Hepatocyte (in vitro differentiated cells): ENCODE measurements around the gene SLAMF9. TPM values are rescaled to one million over a fixed set of nuclear protein-coding genes. Genes with fewer than 3 reads are reported as not detected.

Experiments
- DNase-seq: peaks from one replicate; pipeline ENCODE4 v3.0.0-alpha.2; 2016; ENCODE audit warnings: low spot score
- H2AFZ ChIP-seq: fragments of 200-600 bp; sonication (generic); 2 replicates; pipeline ENCODE4 v1.6.0; 2016; ENCODE audit warnings: antibody characterized with exemption, mild to moderate bottlenecking
- H3K27ac ChIP-seq: fragments of 200-600 bp; sonication (generic); 2 replicates; pipeline ENCODE4 v1.5.1; 2016; ENCODE audit warnings: mild to moderate bottlenecking
- H3K27me3 ChIP-seq: fragments of 200-600 bp; sonication (generic); 2 replicates; pipeline ENCODE4 v1.6.1; 2016
- H3K36me3 ChIP-seq: fragments of 200-600 bp; sonication (generic); replicated peaks from 2 replicates; pipeline ENCODE4 v1.5.1; 2016; ENCODE audit warnings: low read depth; ENCODE audit not compliant: insufficient read depth
- H3K4me1 ChIP-seq: fragments of 200-600 bp; sonication (generic); 2 replicates; pipeline ENCODE4 v1.5.1; 2016; ENCODE audit warnings: mild to moderate bottlenecking, moderate library complexity; ENCODE audit not compliant: insufficient read depth
- H3K4me2 ChIP-seq: fragments of 200-600 bp; sonication (generic); 2 replicates; pipeline ENCODE4 v1.6.0; 2016
- H3K4me3 ChIP-seq: fragments of 200-600 bp; sonication (generic); 2 replicates; pipeline ENCODE4 v1.5.1; 2016; ENCODE audit warnings: mild to moderate bottlenecking
- H3K79me2 ChIP-seq: fragments of 200-600 bp; sonication (generic); 2 replicates; pipeline ENCODE4 v1.6.0; 2017; ENCODE audit warnings: mild to moderate bottlenecking
- H3K9me2 ChIP-seq: fragments of 200-600 bp; sonication (generic); replicated peaks from 2 replicates; pipeline ENCODE4 v1.6.0; 2017; ENCODE audit warnings: mild to moderate bottlenecking; ENCODE audit not compliant: insufficient read depth
- H3K9me3 ChIP-seq: fragments of 200-600 bp; sonication (generic); 2 replicates; pipeline ENCODE4 v1.5.1; 2016; ENCODE audit warnings: low read depth, mild to moderate bottlenecking
- H4K20me1 ChIP-seq: fragments of 200-600 bp; sonication (generic); 2 replicates; pipeline ENCODE4 v1.6.0; 2016; ENCODE audit warnings: mild to moderate bottlenecking; ENCODE audit not compliant: insufficient read depth, poor library complexity, severe bottlenecking
- CTCF ChIP-seq: fragments of 200-600 bp; sonication (generic); IDR thresholded peaks from 2 replicates; pipeline ENCODE4 v1.5.1; 2016; ENCODE audit warnings: antibody characterized with exemption, mild to moderate bottlenecking; ENCODE audit not compliant: poor library complexity
- EZH2 ChIP-seq: fragments of 200-600 bp; sonication (generic); IDR thresholded peaks from 2 replicates; pipeline ENCODE4 v1.6.1; 2016; ENCODE audit warnings: antibody characterized with exemption, mild to moderate bottlenecking, borderline replicate concordance
- EZH2phosphoT487 ChIP-seq: fragments of 200-600 bp; sonication (generic); IDR thresholded peaks from one replicate; pipeline ENCODE4 v1.6.1; 2018; ENCODE audit warnings: antibody characterized with exemption, mild to moderate bottlenecking, low read depth, moderate library complexity; ENCODE audit not compliant: unreplicated experiment, severe bottlenecking
- WGBS: methylation state at CpG from one replicate; pipeline ENCODE4 v1.1.6; 2016; ENCODE audit warnings: low lambda C conversion rate; ENCODE audit errors: missing lambda C conversion rate; 5-methylcytosine and 5-hydroxymethylcytosine counted together
- polyA plus RNA-seq: library from polyadenylated mRNA; unstranded; fragments of >200 nt; fragmentation: Nextera tagmentation; extraction: Ambion mirVana; gene quantifications from 2 replicates; pipeline ENCODE4 v1.2.1, GENCODE V29; 2016
- total RNA-seq: library from RNA; depleted of rRNA; stranded (reverse); fragments of >200 nt; gene quantifications from 2 replicates; pipeline ENCODE4 v1.2.3, GENCODE V29; 2014

SLAMF9 gene
- total and polyA plus RNA-seq, 2 experiments from 2014 or later, result not detected

DNA sequence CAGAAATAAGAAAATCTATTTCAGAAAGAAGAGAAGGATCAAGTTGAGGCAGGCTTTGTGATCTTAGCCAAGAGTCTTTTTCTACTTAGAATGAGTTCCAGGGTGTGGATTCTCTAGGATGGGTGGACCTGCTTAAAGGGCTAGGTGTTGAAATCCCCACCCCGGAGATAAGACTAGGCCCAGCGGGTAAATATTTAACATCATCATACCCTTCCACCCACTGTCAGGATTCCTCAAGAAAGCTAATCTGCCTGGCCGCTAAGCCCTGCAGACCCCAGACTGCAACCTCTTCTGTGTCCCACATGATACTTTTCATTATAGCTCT lies 14.4 kb downstream of the SLAMF9 start:
- Histone ChIP-seq H3K27ac (peak overlapping the region; percentile 92), H2AFZ (no peak overlapping the region), H3K27me3 (no peaks in the 10 kb centered on the region), H3K36me3 (no peaks in the 10 kb centered on the region), H3K79me2 (peaks cover 20% of the 10 kb centered on the region), H3K9me3 (no peaks in the 10 kb centered on the region), H3K4me3 (no peak overlapping the region), H4K20me1 (no peaks in the 10 kb centered on the region), H3K4me2 (peak overlapping the region; percentile 9), H3K9me2 (no peaks in the 10 kb centered on the region), H3K4me1 (peaks cover 60% of the 10 kb centered on the region)
- no peak for DNase-seq
- 47% methylated on average over 3 of the region's 3 CpGs for WGBS
- TF ChIP-seq EZH2, result no peak

DNA sequence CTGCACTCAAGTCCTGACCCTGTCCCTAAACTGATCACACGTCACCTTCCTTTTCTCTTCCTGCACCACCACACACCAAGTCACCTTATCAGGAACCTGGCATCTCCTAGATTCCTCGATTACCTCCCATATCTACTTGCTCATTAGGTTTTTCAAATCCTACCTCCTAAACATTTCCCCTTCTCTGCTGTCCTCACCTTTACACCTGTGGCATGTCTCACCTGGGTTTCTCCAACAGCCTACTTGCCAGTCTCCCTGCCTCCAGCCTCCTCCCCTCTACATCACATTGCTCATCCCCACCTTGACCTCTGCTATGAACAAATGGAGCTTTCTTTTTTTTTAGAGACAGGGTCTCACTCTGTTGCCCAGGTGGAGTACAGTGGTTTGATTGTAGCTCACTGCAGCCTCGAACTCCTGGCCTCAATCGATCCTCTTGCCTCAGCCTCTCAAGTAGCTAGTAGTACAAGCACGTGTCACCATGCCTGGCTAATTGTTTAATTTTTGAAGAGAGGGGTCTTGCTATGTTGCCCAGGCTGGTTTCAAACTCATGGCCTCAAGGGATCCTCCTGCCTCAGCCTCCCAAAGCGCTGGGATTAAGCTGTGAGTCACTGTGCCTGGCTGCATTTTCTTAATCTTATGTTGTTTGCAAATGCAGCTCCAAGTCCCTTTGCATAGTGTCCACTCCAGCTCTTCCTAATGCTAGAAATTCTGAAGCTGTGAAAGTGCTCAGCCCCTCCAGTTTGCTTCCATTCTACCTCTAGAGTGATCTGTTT lies 14.9 kb downstream of the SLAMF9 start:
- Histone ChIP-seq H3K27ac (peak overlapping the region; percentile 92), H3K4me2 (peak overlapping the region; percentile 9), H3K36me3 (no peaks in the 10 kb centered on the region), H2AFZ (no peak overlapping the region), H3K9me2 (no peaks in the 10 kb centered on the region), H4K20me1 (no peaks in the 10 kb centered on the region), H3K27me3 (no peaks in the 10 kb centered on the region), H3K79me2 (peaks cover 16% of the 10 kb centered on the region), H3K4me3 (no peak overlapping the region), H3K4me1 (peaks cover 56% of the 10 kb centered on the region), H3K9me3 (no peaks in the 10 kb centered on the region)
- WGBS, result 85% methylated on average over 6 of the region's 6 CpGs
- no peak for DNase-seq
- no peak for TF ChIP-seq CTCF

DNA sequence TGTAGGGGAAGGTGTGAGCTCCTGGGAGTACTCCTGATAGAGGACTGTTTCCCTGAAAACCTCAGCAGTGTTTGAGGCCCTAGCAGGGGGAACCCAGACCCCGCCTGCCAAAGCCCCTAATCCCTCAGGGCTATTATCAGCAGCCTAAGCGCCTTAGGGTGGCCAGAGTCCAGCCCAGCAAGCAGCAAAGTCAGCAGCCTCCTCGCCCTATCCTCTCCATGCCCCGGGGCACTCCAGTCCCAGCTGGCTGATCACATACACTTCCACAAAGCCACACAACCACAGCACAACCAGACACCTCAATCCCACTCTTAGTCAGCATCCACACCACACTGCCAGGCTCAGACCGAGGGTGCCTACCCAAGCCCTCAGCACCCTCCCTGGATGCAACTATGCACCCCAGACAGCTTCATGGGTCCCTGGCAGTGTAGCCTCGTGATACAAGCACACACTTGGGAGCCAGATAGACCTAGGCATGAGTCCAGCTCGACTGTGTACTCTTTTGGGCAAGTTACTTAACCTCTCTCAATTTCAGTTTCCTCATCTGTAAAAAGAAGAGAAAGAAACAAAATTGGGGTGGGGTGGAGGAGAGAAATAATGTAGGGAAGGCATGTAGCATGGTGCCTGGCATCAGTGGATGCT lies 15.7 kb downstream of the SLAMF9 start:
- no peaks in the 10 kb centered on the region for H3K9me3 ChIP-seq
- H3K4me3 ChIP-seq, result no peak overlapping the region
- H3K27ac ChIP-seq, result peak overlapping the region; percentile 92
- H4K20me1 ChIP-seq, result no peaks in the 10 kb centered on the region
- H2AFZ ChIP-seq, result no peak overlapping the region
- peak overlapping the region; percentile 59 for H3K4me2 ChIP-seq
- no peaks in the 10 kb centered on the region for H3K9me2 ChIP-seq
- DNase-seq, result peak; percentile 67
- H3K79me2 ChIP-seq, result peaks cover 9% of the 10 kb centered on the region
- H3K27me3 ChIP-seq, result no peaks in the 10 kb centered on the region
- 68% methylated on average over 5 of the region's 7 CpGs for WGBS
- H3K36me3 ChIP-seq, result no peaks in the 10 kb centered on the region
- H3K4me1 ChIP-seq, result peaks cover 55% of the 10 kb centered on the region
- TF ChIP-seq CTCF, result no peak
- no peak for TF ChIP-seq EZH2phosphoT487
- no peak for TF ChIP-seq EZH2

- Histone ChIP-seq H2AFZ (no peak overlapping the region), H3K79me2 (no peaks in the 10 kb centered on the region), H3K27ac (peak overlapping the region; percentile 92), H3K9me3 (no peaks in the 10 kb centered on the region), H3K4me2 (peak overlapping the region; percentile 59), H4K20me1 (no peaks in the 10 kb centered on the region), H3K27me3 (no peaks in the 10 kb centered on the region), H3K4me1 (peaks cover 55% of the 10 kb centered on the region), H3K9me2 (no peaks in the 10 kb centered on the region), H3K4me3 (no peak overlapping the region), H3K36me3 (no peaks in the 10 kb centered on the region)
- DNase-seq, result peak; percentile 75
- WGBS, result 56% methylated on average over 3 of the region's 4 CpGs
- TF ChIP-seq EZH2phosphoT487 (no peak), CTCF (no peak), EZH2 (no peak)
Measured at GRCh38 chr1:159937054-159937750, 16.8 kb downstream of the SLAMF9 start.
